H9 (cell line): ENCODE data around the gene GRB7. TPM values are rescaled to one million over a fixed set of nuclear protein-coding genes. Genes with fewer than 3 reads are reported as not detected.

Experiments
- DNase-seq: peaks from one replicate; pipeline ENCODE4 v3.0.0-alpha.2; 2017
- H2AFZ ChIP-seq: one replicate; pipeline ENCODE4 v1.6.1; 2013; ENCODE audit warnings: mild to moderate bottlenecking, low read length, control low read depth, moderate library complexity
- H2AK5ac ChIP-seq: 2 replicates; pipeline ENCODE4 v1.6.1; 2013; ENCODE audit warnings: low read length, control low read depth, mixed read lengths; ENCODE audit not compliant: insufficient read length
- H2BK120ac ChIP-seq: one replicate; pipeline ENCODE4 v1.6.1; 2013; ENCODE audit warnings: low read depth, mild to moderate bottlenecking, low read length, control low read depth, inconsistent platforms; ENCODE audit not compliant: poor library complexity, severe bottlenecking
- H2BK12ac ChIP-seq: 2 replicates; pipeline ENCODE4 v1.6.1; 2013; ENCODE audit warnings: low read length, control low read depth, mixed read lengths, low read depth; ENCODE audit not compliant: insufficient read length
- H2BK15ac ChIP-seq: 2 replicates; pipeline ENCODE4 v1.6.1; 2013; ENCODE audit warnings: low read depth, low read length, control low read depth
- H2BK20ac ChIP-seq: one replicate; pipeline ENCODE4 v1.6.1; 2013; ENCODE audit warnings: low read depth, mild to moderate bottlenecking, low read length, control low read depth, inconsistent platforms; ENCODE audit not compliant: poor library complexity, severe bottlenecking
- H2BK5ac ChIP-seq: 2 replicates; pipeline ENCODE4 v1.6.1; 2013; ENCODE audit warnings: low read length, control low read depth, mixed read lengths; ENCODE audit not compliant: insufficient read length
- H3K14ac ChIP-seq: 2 replicates; pipeline ENCODE4 v1.6.1; 2013; ENCODE audit warnings: low read length, control low read depth; ENCODE audit not compliant: insufficient read depth
- H3K18ac ChIP-seq: 2 replicates; pipeline ENCODE4 v1.6.1; 2013; ENCODE audit warnings: low read depth, mild to moderate bottlenecking, mixed read lengths, low read length, control low read depth; ENCODE audit not compliant: insufficient read length
- H3K23ac ChIP-seq: 2 replicates; pipeline ENCODE4 v1.6.1; 2013; ENCODE audit warnings: low read length, control low read depth, mixed read lengths, low read depth; ENCODE audit not compliant: insufficient read length
- H3K23me2 ChIP-seq: 2 replicates; pipeline ENCODE4 v1.6.1; 2013; ENCODE audit warnings: low read depth, mild to moderate bottlenecking, mixed read lengths, low read length, control low read depth; ENCODE audit not compliant: insufficient read length, poor library complexity, severe bottlenecking
- H3K27ac ChIP-seq: 2 replicates; pipeline ENCODE4 v1.5.1; 2013; ENCODE audit warnings: low read length, control low read depth, mixed read lengths, low read depth; ENCODE audit not compliant: insufficient read length
- H3K27me3 ChIP-seq: 2 replicates; pipeline ENCODE4 v1.6.1; 2013; ENCODE audit warnings: low read length, control low read depth, inconsistent platforms; ENCODE audit not compliant: insufficient read depth
- H3K4ac ChIP-seq: 2 replicates; pipeline ENCODE4 v1.6.1; 2013; ENCODE audit warnings: low read depth, mild to moderate bottlenecking, control low read depth, inconsistent platforms, low read length, moderate library complexity
- H3K4me1 ChIP-seq: 2 replicates; pipeline ENCODE4 v1.6.1; 2013; ENCODE audit warnings: low read length, control low read depth, inconsistent platforms; ENCODE audit not compliant: insufficient read depth
- H3K4me2 ChIP-seq: 2 replicates; pipeline ENCODE4 v1.6.1; 2013; ENCODE audit warnings: low read length, control low read depth, mixed read lengths; ENCODE audit not compliant: insufficient read length, insufficient read depth
- H3K56ac ChIP-seq: 2 replicates; pipeline ENCODE4 v1.6.1; 2013; ENCODE audit warnings: low read depth, mild to moderate bottlenecking, mixed read lengths, low read length, control low read depth; ENCODE audit not compliant: insufficient read length
- H3K79me1 ChIP-seq: 2 replicates; pipeline ENCODE4 v1.6.1; 2013; ENCODE audit warnings: low read depth, mild to moderate bottlenecking, moderate library complexity, low read length, control low read depth, inconsistent platforms; ENCODE audit not compliant: insufficient read depth, poor library complexity, severe bottlenecking
- H3K79me2 ChIP-seq: 2 replicates; pipeline ENCODE4 v1.6.1; 2013; ENCODE audit warnings: low read length, control low read depth, inconsistent platforms; ENCODE audit not compliant: insufficient read depth
- H3K9ac ChIP-seq: 2 replicates; pipeline ENCODE4 v1.6.1; 2013; ENCODE audit warnings: low read length, control low read depth, mixed read lengths; ENCODE audit not compliant: insufficient read length; ENCODE audit errors: extremely low read depth
- H3K9me3 ChIP-seq: one replicate; pipeline ENCODE4 v1.6.1; 2013; ENCODE audit warnings: low read depth, low read length, inconsistent platforms; ENCODE audit not compliant: control insufficient read depth
- H3T11ph ChIP-seq: one replicate; pipeline ENCODE4 v1.6.1; 2013; ENCODE audit warnings: mild to moderate bottlenecking, low read length, control low read depth, inconsistent platforms
- H4K20me1 ChIP-seq: one replicate; pipeline ENCODE4 v1.6.1; 2013; ENCODE audit not compliant: control insufficient read depth, insufficient read length, insufficient read depth
- H4K5ac ChIP-seq: 2 replicates; pipeline ENCODE4 v1.6.1; 2013; ENCODE audit warnings: low read depth, mild to moderate bottlenecking, mixed read lengths, low read length, control low read depth; ENCODE audit not compliant: insufficient read length
- H4K8ac ChIP-seq: replicated peaks from 2 replicates; pipeline ENCODE4 v1.6.1; 2013; ENCODE audit warnings: low read length, control low read depth, mixed read lengths, low read depth; ENCODE audit not compliant: insufficient read length
- H4K91ac ChIP-seq: 2 replicates; pipeline ENCODE4 v1.6.1; 2013; ENCODE audit warnings: low read depth, mild to moderate bottlenecking, moderate library complexity, mixed read lengths, low read length, control low read depth; ENCODE audit not compliant: insufficient read length
- H3K27ac Mint-ChIP-seq, 3 experiments: 2 replicates in 2 of 3; 3 replicates in 1 of 3; pipeline ENCODE4 v1.8.0; 2020 to 2021; ENCODE audit warnings: mixed read lengths in 3 of 3, mild to moderate bottlenecking in 1 of 3, moderate library complexity in 1 of 3
- H3K27me3 Mint-ChIP-seq: 2 replicates; pipeline ENCODE4 v1.8.0; 2021; ENCODE audit warnings: low read depth, mild to moderate bottlenecking, moderate library complexity, mixed read lengths
- H3K36me3 Mint-ChIP-seq, 3 experiments: 2 replicates in 2 of 3; 3 replicates in 1 of 3; pipeline ENCODE4 v1.8.0; 2020 to 2021; ENCODE audit warnings: low read depth in 3 of 3, mixed read lengths in 3 of 3; ENCODE audit not compliant: insufficient read depth in 1 of 3
- H3K4me1 Mint-ChIP-seq, 2 experiments: 2 replicates each; pipeline ENCODE4 v1.8.0; 2020; ENCODE audit warnings: mixed read lengths in 2 of 2
- H3K4me3 Mint-ChIP-seq, 2 experiments: 2 replicates in 1 of 2; 3 replicates in 1 of 2; pipeline ENCODE4 v1.8.0; 2020 to 2021; ENCODE audit warnings: mild to moderate bottlenecking in 2 of 2, mixed read lengths in 2 of 2, moderate library complexity in 1 of 2
- H3K9me3 Mint-ChIP-seq, 2 experiments: 2 replicates in 1 of 2; 3 replicates in 1 of 2; pipeline ENCODE4 v1.8.0; 2020; ENCODE audit warnings: mild to moderate bottlenecking in 2 of 2, mixed read lengths in 2 of 2, moderate library complexity in 1 of 2
- whole genome bisulfite sequencing: extraction: QIAGEN DNeasy Blood & Tissue Kit; methylation state at CpG from one replicate; pipeline ENCODE4 v1.1.7; 2013; ENCODE audit warnings: missing lambda C conversion rate, low lambda C conversion rate, mixed read lengths; ENCODE audit not compliant: insufficient read length; ENCODE audit errors: extremely low coverage; 5-methylcytosine and 5-hydroxymethylcytosine counted together
- total RNA-seq: library from RNA; stranded (reverse); gene quantifications from 2 replicates; pipeline ENCODE4 v1.2.1, GENCODE V29; 2021
- TF ChIP-seq, protein P1 (sequence below): fragments of 200-600 bp; sonication (generic); conservative IDR thresholded peaks from 3 replicates; pipeline ENCODE4 v1.8.0; 2021; ENCODE audit warnings: antibody characterized with exemption, mild to moderate bottlenecking

GRB7 gene
- total RNA-seq, 1 experiment from 2014 or later, result 55.0 TPM

- Histone ChIP-seq H4K8ac (no peak overlapping the region), H3K18ac (no peak overlapping the region), H3K27me3 (no peaks in the 10 kb centered on the region), H2BK120ac (no peak overlapping the region), H3K4me1 (peaks cover 16% of the 10 kb centered on the region), H2BK12ac (no peak overlapping the region), H2BK15ac (no peak overlapping the region), H3T11ph (no peak overlapping the region), H4K20me1 (no peaks in the 10 kb centered on the region), H3K23ac (no peak overlapping the region), H3K79me1 (no peaks in the 10 kb centered on the region), H2AFZ (no peak overlapping the region), H3K27ac (no peak overlapping the region), H3K4me2 (no peak overlapping the region), H4K5ac (no peak overlapping the region), H3K79me2 (peaks cover 51% of the 10 kb centered on the region), H3K14ac (no peak overlapping the region), H3K23me2 (peaks cover 8% of the 10 kb centered on the region), H3K4ac (no peak overlapping the region), H3K56ac (no peak overlapping the region), H2BK5ac (no peak overlapping the region), H3K9me3 (no peaks in the 10 kb centered on the region), H3K9ac (no peak overlapping the region), H4K91ac (no peak overlapping the region), H2BK20ac (no peak overlapping the region), H2AK5ac (no peak overlapping the region)
- no CpG with 5 or more reads among the region's 5 CpGs for WGBS
- peaks cover 52 to 63% of the 10 kb centered on the region in 2 experiments for H3K4me1 Mint-ChIP-seq
- H3K27me3 Mint-ChIP-seq, result no peaks in the 10 kb centered on the region; the same call in 1 of the 2 replicates
- no peak for DNase-seq
- H3K36me3 Mint-ChIP-seq, result peaks cover 32 to 56% (median 42%) of the 10 kb centered on the region in 3 experiments
- H3K9me3 Mint-ChIP-seq, result no peaks in the 10 kb centered on the region
- peak overlapping the region in 2 of 3 experiments; percentile 6 to 90; a peak in 3 of 7 replicates for H3K27ac Mint-ChIP-seq
- H3K4me3 Mint-ChIP-seq, result peak overlapping the region in 1 of 2 experiments; percentile 65; a peak in 3 of 5 replicates
- TF ChIP-seq, protein P1, sequence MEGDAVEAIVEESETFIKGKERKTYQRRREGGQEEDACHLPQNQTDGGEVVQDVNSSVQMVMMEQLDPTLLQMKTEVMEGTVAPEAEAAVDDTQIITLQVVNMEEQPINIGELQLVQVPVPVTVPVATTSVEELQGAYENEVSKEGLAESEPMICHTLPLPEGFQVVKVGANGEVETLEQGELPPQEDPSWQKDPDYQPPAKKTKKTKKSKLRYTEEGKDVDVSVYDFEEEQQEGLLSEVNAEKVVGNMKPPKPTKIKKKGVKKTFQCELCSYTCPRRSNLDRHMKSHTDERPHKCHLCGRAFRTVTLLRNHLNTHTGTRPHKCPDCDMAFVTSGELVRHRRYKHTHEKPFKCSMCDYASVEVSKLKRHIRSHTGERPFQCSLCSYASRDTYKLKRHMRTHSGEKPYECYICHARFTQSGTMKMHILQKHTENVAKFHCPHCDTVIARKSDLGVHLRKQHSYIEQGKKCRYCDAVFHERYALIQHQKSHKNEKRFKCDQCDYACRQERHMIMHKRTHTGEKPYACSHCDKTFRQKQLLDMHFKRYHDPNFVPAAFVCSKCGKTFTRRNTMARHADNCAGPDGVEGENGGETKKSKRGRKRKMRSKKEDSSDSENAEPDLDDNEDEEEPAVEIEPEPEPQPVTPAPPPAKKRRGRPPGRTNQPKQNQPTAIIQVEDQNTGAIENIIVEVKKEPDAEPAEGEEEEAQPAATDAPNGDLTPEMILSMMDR, result no peak
Observed at GRCh38 chr17:39703913-39704312, 33.8 kb upstream of the GRB7 start.
